Type B pancreatic cell (in vitro differentiated cells): ENCODE data around the gene PSME1. TPM values are rescaled to one million over a fixed set of nuclear protein-coding genes. Genes with fewer than 3 reads are reported as not detected.

Source experiments
- DNase-seq: peaks from one replicate; pipeline ENCODE4 v3.0.0; 2021; ENCODE audit warnings: mixed read lengths; ENCODE audit not compliant: unreplicated experiment; ENCODE audit errors: extremely low spot score
- H3K27ac Mint-ChIP-seq: 2 replicates; pipeline ENCODE4 v1.8.0; 2021; ENCODE audit warnings: mild to moderate bottlenecking, mixed read lengths
- H3K27me3 Mint-ChIP-seq: 2 replicates; pipeline ENCODE4 v1.8.0; 2021; ENCODE audit warnings: mixed read lengths
- H3K36me3 Mint-ChIP-seq: 2 replicates; pipeline ENCODE4 v1.8.0; 2021; ENCODE audit warnings: mixed read lengths
- H3K4me1 Mint-ChIP-seq: one replicate; pipeline ENCODE4 v1.8.0; 2021; ENCODE audit warnings: mixed read lengths; ENCODE audit not compliant: unreplicated experiment
- H3K4me3 Mint-ChIP-seq: 2 replicates; pipeline ENCODE4 v1.8.0; 2021; ENCODE audit warnings: mild to moderate bottlenecking, mixed read lengths
- H3K9me3 Mint-ChIP-seq: 2 replicates; pipeline ENCODE4 v1.8.0; 2021; ENCODE audit warnings: mixed read lengths
- long read RNA-seq: library from polyadenylated mRNA; unstranded; transcript quantifications from one replicate; pipeline ENCODE4 v2.0.0, GENCODE V29; 2020
- total RNA-seq: library from RNA; stranded (reverse); gene quantifications from 2 replicates; pipeline ENCODE4 v1.2.1, GENCODE V29; 2021; ENCODE audit warnings: low replicate concordance
- TF ChIP-seq, protein P1 (sequence below): fragments of 200-600 bp; sonication (generic); conservative IDR thresholded peaks from 2 replicates; pipeline ENCODE4 v1.5.0; 2021; ENCODE audit warnings: antibody characterized with exemption, mild to moderate bottlenecking

PSME1 gene
- total RNA-seq: 142 and 177 TPM in 2 replicates
- long read RNA-seq, transcript PSME1-201 (11 exons, 1,006 nt): major isoform, 176 of 213 reads
- long read RNA-seq, transcript PSME1-210 (11 exons, 945 nt): minor isoform, 5 of 213 reads
- long read RNA-seq, partial matches to known transcripts: 5 of 213 reads
- long read RNA-seq, other reads (novel, unspliced or antisense): 22 of 213 reads

- DNase-seq: peak; percentile 91
- no peaks in the 10 kb centered on the region for H3K9me3 Mint-ChIP-seq
- H3K27ac Mint-ChIP-seq: peak within 1 kb of the TSS; percentile 87
- TF ChIP-seq, protein P1, sequence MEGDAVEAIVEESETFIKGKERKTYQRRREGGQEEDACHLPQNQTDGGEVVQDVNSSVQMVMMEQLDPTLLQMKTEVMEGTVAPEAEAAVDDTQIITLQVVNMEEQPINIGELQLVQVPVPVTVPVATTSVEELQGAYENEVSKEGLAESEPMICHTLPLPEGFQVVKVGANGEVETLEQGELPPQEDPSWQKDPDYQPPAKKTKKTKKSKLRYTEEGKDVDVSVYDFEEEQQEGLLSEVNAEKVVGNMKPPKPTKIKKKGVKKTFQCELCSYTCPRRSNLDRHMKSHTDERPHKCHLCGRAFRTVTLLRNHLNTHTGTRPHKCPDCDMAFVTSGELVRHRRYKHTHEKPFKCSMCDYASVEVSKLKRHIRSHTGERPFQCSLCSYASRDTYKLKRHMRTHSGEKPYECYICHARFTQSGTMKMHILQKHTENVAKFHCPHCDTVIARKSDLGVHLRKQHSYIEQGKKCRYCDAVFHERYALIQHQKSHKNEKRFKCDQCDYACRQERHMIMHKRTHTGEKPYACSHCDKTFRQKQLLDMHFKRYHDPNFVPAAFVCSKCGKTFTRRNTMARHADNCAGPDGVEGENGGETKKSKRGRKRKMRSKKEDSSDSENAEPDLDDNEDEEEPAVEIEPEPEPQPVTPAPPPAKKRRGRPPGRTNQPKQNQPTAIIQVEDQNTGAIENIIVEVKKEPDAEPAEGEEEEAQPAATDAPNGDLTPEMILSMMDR: no peak
- H3K4me3 Mint-ChIP-seq: peak within 1 kb of the TSS; percentile 94
- peaks cover 29% of the 10 kb centered on the region for H3K4me1 Mint-ChIP-seq
- no peaks in the 10 kb centered on the region for H3K27me3 Mint-ChIP-seq
- peaks cover 20% of the 10 kb centered on the region for H3K36me3 Mint-ChIP-seq
Observed at GRCh38 chr14:24135834-24136683, at the start of gene PSME1. Gene PSME1, plus strand, starts transcription at chr14:24136194. Its CDS starts 69 bp downstream, at chr14:24136263.

DNA sequence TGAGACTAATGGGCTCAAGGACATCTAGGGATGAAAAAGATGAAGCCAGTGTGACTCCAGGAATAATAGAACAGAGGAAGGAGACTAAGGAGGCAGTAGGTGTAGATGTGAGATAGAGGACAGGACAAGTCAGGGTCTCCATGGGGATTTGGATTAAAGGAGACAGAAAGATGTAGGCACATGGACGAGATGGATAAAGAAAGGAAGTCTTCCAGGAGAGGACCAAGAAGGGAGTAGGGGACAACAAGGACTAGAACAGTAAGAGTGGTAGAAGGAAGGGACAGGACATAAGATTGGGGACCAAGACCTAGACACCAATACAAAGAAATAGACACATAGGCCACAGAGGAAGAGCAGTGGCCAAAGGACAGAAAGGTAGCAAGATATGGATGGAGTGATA lies 49.0 kb upstream of the PSME1 start:
- peaks cover 11% of the 10 kb centered on the region for H3K4me1 Mint-ChIP-seq
- DNase-seq: no peak
- H3K4me3 Mint-ChIP-seq: no peak overlapping the region
- peaks cover 28% of the 10 kb centered on the region for H3K27me3 Mint-ChIP-seq
- TF ChIP-seq, protein P1: no peak
- no peak overlapping the region for H3K27ac Mint-ChIP-seq
- H3K9me3 Mint-ChIP-seq: no peaks in the 10 kb centered on the region
- no peaks in the 10 kb centered on the region for H3K36me3 Mint-ChIP-seq

- no peak overlapping the region for H3K4me3 Mint-ChIP-seq
- no peak for DNase-seq
- no peaks in the 10 kb centered on the region for H3K36me3 Mint-ChIP-seq
- H3K27me3 Mint-ChIP-seq: peaks cover 20% of the 10 kb centered on the region
- TF ChIP-seq, protein P1: no peak
- peaks cover 12% of the 10 kb centered on the region for H3K4me1 Mint-ChIP-seq
- H3K27ac Mint-ChIP-seq: no peak overlapping the region
- H3K9me3 Mint-ChIP-seq: no peaks in the 10 kb centered on the region
Observed at GRCh38 chr14:24088095-24088494, 47.9 kb upstream of the PSME1 start.

DNA sequence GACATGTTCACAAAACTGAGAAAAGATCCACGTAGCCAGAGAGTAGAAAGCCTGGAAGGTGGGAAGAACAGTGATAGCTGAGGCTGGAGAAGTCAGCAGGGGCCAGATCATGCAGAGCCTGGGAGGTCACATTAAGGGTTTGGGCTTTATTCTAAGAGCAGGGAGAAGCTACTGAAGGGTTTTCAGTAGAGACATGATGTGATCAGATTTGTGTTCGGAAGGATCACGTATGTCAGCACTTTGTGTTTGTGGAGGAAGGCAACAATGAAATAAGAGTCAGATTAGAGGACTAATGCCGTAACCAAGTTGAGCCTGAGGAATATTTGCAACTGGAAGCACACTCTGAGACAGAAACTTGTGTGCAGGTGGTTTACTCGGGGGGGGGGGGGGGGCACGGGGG lies 46.1 kb upstream of the PSME1 start:
- Mint-ChIP-seq H3K9me3 (no peaks in the 10 kb centered on the region), H3K4me3 (no peak overlapping the region), H3K27me3 (peaks cover 8% of the 10 kb centered on the region), H3K4me1 (peaks cover 19% of the 10 kb centered on the region), H3K27ac (no peak overlapping the region), H3K36me3 (no peaks in the 10 kb centered on the region)
- TF ChIP-seq, protein P1: no peak
- DNase-seq: no peak

DNA sequence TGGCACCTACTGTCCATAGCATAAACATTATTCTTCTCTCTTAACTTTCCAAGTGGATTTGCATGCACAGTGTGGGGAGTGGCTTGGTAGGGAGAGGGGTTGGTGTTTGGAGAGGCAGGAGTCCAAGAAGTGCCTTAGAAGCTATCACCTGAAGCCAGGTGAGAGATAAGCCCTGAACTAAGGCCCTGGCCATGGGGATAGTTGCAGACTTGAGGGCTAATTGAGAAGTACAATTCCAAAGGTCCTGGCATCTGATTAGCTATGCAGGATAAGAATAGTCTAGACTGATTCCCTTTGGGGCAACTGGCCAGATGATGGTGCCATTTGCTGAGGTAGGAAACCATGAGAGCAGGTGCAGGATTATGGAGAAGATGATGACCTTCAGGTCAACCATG lies 43.9 kb upstream of the PSME1 start:
- Mint-ChIP-seq H3K4me3 (peak overlapping the region; percentile 95), H3K9me3 (no peaks in the 10 kb centered on the region)

More for the DNA sequence above, 43.9 kb upstream of the PSME1 start:
- DNase-seq: no peak
- H3K27me3 Mint-ChIP-seq: peaks cover under 1% of the 10 kb centered on the region
- TF ChIP-seq, protein P1: no peak
- H3K36me3 Mint-ChIP-seq: peaks cover 5% of the 10 kb centered on the region
- peak overlapping the region; percentile 78 for H3K27ac Mint-ChIP-seq
- H3K4me1 Mint-ChIP-seq: peaks cover 30% of the 10 kb centered on the region
